ENCODE results near the gene EPB41L4B.

DNA sequence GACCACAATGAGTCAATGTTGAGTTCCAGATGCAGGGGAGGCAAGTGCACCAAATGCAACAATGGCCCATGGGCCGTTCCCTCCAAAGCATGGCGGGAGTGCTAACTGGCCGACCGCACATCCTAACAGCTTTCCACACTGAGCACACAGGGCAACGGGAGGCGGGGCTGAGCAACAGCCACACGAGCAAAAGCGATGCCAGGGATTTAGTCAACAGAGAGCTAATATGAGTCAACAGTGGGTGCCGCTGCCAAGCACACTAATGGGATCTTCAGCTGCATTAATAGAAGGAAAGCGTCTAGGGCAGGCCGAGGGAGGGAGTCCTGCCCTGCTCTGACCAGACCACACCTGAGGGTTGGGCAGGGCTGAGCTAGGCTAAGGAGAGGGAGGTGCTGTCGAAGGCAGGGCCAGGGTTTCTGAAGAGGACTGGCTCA is 4.6 kb downstream of the EPB41L4B start:
- TF ChIP-seq, protein P1, sequence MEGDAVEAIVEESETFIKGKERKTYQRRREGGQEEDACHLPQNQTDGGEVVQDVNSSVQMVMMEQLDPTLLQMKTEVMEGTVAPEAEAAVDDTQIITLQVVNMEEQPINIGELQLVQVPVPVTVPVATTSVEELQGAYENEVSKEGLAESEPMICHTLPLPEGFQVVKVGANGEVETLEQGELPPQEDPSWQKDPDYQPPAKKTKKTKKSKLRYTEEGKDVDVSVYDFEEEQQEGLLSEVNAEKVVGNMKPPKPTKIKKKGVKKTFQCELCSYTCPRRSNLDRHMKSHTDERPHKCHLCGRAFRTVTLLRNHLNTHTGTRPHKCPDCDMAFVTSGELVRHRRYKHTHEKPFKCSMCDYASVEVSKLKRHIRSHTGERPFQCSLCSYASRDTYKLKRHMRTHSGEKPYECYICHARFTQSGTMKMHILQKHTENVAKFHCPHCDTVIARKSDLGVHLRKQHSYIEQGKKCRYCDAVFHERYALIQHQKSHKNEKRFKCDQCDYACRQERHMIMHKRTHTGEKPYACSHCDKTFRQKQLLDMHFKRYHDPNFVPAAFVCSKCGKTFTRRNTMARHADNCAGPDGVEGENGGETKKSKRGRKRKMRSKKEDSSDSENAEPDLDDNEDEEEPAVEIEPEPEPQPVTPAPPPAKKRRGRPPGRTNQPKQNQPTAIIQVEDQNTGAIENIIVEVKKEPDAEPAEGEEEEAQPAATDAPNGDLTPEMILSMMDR (IDR thresholded peaks at IDR 0.05): no peak
- peak; percentile 58 for TF ChIP-seq POLR2A (IDR thresholded peaks at IDR 0.05)
